ENCODE data around the gene LRRC27.
"Not testable (repeated sequence)": the region's sequence is repeated elsewhere in the genome, so short reads cannot be mapped to it uniquely, and the experiment has no call there.

Gene LRRC27

GRCh38 chr10:132376394-132376851, 44.4 kb downstream of the LRRC27 start:
- no peak for DNase-seq

DNA sequence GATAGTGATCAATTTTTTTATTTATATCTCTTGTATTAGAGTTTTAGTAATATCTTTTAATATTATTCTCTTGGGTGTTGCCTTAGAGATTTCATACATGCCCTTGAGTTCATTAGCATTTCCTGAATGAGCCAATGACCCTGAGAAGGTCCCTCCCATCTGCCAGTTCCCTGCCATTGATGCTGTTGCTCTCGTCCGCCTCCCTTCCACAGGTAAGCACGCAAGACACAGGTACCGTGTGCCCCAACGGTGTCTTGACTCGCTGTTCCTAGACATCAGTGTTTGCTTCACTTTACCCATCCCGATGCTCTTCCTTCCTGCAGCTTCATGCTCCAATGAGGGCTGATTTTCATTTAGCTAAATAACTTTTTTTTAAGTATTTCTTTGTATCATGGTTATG, 45.3 kb downstream of the LRRC27 start:
- no peak for DNase-seq

DNA sequence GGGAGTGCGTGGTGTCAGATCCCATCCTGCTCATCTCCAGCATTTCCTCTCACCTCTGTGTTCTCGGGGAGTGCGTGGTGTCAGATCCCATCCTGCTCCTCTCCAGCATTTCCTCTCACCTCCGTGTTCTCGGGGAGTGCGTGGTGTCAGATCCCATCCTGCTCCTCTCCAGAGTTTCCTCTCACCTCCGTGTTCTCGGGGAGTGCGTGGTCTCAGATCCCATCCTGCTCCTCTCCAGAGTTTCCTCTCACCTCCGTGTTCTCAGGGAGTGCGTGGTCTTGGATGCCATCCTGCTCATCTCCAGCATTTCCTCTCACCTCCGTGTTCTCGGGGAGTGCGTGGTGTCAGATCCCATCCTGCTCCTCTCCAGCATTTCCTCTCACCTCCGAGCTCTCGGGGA, 47.0 kb downstream of the LRRC27 start:
- not testable (repeated sequence) for DNase-seq

GRCh38 chr10:132380986-132381385, 49.0 kb downstream of the LRRC27 start:
- DNase-seq: not testable (repeated sequence)

DNA sequence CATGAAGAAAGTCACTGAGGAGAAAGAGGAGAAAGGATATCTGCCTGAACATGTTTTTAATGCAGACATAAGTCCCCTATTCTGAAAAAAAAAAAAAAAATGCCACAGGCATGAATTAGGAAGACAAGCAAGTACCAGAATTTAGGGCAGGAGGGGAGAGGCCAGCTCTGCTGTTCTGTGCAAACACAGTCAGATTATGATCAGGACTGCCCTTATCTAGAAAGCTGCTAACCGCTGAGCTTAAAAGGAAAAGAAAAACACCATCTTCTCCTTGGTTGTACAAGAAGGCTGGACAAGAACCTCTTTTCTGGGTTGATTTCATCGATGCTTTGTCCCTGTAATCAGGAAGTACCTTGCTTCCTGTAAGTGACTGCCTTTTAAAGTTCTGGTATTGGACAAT, 49.7 kb downstream of the LRRC27 start:
- no peak for DNase-seq

GRCh38 chr10:132382231-132382922, 50.4 kb downstream of the LRRC27 start:
- no peak for DNase-seq

DNA sequence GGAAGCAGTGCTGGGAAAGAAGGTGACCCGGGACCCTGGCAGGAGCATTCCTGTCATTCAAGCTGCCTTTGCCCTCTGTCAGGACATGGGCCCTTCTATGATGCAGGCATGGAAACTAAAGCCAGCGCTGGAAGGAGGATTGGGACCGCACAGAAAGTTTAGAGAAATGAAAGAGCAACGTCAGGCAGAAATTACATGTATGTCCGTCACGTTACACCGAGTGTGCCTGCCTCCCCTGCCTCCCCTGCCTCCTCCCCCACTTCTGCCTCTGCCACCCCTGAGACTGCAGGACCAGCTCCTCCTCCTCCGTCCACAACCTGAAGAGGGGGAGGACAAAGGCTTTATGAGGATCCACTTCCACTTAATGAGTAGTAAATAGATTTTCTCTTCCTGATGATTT, 51.1 kb downstream of the LRRC27 start:
- no peak for DNase-seq

GRCh38 chr10:132383751-132384196, 51.8 kb downstream of the LRRC27 start:
- no peak for DNase-seq

- DNase-seq: no peak
These were observed 52.8 kb downstream of the LRRC27 start for GRCh38 chr10:132384618-132385388.

DNA sequence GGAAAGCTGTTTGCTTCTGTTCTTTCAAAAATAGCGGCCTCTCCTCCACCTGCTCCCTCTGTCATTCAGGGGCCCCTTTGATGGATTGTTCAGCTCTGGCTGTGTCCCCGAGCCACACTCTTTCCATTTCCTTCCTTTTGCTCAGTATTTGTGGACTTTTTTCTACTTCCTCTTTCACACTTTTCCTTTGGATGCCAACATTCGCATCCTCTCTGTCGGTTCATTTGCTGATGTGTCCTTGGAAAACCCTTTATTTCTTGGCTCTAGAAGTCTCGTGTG, 53.3 kb downstream of the LRRC27 start:
- no peak for DNase-seq

DNA sequence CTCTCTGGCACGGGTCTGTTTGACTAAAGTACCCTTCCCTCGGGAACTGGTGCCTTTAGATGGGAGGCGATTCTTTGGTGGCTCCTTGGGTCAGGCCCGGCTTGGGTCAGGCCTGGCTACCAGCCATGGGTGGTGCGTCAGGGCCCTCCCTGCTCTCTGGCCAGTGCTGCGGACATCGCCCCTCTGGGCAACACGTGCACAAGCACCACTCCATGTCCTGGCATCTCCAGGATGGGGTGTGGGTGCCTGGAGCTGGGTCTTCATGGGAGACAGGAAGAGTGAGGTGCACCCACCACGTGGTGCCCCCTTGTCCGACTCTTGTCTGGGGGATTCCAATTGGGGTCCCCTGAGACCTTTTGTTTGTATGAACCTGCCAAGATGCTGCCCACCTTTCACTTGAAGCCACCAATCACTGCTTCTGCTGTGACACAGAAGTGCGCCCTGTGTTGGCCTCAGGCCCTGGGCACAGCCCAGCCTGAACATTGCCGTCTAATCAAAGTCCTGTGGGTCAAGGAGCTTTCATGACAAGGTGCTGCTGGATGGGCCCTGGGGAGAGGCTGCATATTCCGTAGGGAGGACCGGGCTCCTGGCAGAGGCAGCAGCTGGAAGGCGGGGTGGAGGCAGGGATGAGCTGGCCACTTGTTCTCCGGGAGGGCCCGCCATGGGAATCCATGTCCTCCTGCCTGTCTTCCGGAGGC, 53.9 kb downstream of the LRRC27 start:
- no peak for DNase-seq

- DNase-seq: no peak
These were observed 54.4 kb downstream of the LRRC27 start for GRCh38 chr10:132386419-132386831.

DNA sequence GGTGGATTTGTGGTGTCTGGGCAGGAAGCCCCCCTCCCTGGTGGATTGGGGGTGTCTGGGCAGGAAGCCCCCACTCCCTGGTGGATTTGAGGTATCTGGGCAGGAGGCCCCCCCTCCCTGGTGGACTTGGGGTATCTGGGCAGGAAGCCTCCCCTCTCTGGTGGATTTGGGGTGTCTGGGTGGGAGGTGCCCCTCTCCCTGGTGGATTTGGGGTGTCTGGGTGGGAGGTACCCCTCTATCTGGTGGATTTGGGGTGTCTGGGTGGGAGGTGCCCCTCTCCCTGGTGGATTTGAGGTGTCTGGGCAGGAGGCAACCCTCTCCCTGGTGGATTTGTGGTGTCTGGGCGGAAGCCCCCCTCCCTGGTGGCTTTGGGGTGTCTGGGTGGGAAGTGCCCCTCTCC, 54.9 kb downstream of the LRRC27 start:
- not testable (repeated sequence) for DNase-seq

- no peak for DNase-seq
These were observed 55.8 kb downstream of the LRRC27 start for GRCh38 chr10:132387764-132388210.

DNA sequence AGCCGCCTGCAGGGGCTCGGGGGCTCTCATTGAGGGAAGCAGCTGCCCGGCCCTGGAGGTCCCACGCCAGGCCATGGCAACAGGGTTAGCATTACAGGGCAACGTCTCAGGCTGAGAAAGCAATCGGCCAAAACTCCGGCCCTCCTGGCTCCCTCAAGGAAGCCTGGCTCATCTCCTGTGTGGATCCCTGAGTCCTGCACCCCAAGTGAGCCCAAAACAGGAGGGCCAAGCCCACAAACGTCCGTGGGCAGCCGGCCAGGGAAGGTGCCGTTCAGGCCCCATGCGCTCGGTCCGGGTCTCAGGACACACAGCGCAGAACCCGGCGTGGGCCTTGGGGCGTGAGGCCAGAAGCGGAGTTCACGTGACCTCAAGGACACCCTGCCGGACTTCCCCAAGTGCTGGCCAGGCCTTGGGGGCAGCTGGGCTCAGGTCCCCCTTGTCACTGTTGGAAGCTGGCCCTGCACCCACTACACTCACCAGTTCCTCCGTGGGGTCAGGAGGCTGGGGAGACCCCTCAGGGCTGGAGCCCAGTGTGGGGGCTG, 57.0 kb downstream of the LRRC27 start:
- DNase-seq: no peak

DNA sequence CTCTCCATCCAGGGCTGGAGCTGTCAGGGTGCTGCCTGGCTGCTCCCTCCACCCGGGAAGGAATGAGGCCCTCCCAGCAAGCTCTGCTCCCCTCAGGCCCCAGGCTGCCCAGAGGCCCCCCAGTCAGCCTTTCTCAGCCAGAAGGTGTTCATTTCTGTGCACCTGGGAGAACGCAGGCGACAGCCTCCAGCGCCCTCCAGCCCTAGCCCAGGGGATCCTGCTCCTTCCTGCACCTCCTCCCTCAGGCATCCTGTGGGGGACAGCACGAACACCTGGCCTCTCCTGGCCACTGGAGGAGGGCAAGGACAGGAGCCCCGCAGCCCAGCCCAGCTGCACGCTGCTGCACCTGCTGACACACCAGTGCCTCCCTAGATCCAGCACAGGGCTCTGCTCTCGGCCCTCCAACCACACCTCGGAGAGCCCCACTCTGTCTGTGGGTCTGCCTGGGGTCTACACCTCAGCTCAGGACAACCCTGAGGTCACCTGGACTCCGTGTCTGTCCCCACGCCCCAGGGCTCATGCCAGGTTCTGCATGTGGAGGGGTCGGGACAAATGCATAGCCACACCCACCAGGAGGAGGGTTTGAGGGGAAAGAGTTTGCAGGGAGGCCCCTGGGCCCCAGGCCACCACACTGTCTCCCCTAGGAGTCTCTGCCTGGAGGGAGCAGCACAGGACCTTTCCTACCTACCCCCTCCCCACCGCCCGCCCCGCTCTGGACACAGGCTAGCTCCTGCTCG, 57.6 kb downstream of the LRRC27 start:
- DNase-seq: no peak

GRCh38 chr10:132390170-132390920, 58.4 kb downstream of the LRRC27 start:
- DNase-seq: no peak

GRCh38 chr10:132390921-132391675, 59.1 kb downstream of the LRRC27 start:
- no peak for DNase-seq

DNA sequence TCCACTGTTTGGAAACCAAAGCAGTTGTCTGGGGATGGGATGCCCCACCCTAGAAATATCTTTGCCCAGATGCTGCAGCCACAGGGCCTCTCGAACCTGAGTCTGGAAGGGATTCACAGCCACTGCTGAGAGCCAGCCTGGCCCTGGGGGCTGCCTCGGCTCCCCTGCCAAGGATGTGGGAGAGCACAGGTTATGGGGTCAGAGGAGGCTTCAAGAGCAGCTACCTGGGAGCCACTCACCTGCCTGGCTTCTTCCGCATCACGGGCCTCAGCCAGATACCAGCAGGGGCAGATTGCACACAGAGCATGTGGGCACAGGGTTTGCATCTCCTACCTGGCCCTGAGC, 59.7 kb downstream of the LRRC27 start:
- no peak for DNase-seq

DNA sequence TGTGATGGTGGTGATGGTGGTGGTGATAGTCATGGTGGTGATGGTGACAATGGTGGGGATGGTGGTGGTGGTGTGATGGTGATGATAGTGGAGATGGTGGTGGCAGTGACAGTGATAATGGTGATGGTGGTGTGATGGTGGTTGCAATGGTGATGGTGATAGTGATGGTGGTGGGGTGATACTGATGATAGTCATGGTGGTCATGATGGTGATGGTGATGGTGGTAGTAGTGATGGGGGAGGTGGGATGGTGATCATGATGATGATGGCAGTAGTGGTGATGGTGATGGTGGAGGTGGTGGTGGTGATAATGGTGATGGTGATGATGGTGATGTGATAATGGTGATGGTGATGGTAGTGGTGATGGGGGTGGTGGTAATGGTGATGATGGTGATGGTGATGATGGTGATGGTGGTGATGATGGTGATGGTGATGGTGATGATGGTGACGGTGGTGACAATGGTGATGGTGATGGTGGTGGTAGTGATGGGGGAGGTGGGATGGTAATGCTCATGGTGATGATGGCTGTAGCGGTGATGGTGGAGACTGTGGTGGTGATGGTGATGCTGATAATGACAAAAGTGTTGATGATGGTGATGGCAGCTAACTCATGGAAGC, 60.3 kb downstream of the LRRC27 start:
- DNase-seq: no peak

Data from NCI-H446 treated with DMSO at 0.1 percent for 48 hours (cell line).